NCI-H1930 (cell line): ENCODE measurements around the gene MYO1B.
"Not testable (repeated sequence)": the region's sequence is repeated elsewhere in the genome, so short reads cannot be mapped to it uniquely, and the experiment has no call there.

Experiments
- DNase-seq, 2 experiments: peaks; one replicate each; lab custom pipeline; 2025; lab: John Stamatoyannopoulos, UW

The MYO1B gene

GRCh38 chr2:191405546-191405945 lies 160.3 kb downstream of the MYO1B start:
- DNase-seq, result no peak

- DNase-seq, result no peak
Observed at GRCh38 chr2:191410646-191411436, 165.6 kb downstream of the MYO1B start.

GRCh38 chr2:191411472-191411871 lies 166.3 kb downstream of the MYO1B start:
- no peak for DNase-seq

GRCh38 chr2:191412353-191412752 lies 167.1 kb downstream of the MYO1B start:
- DNase-seq, result no peak

- DNase-seq, result no peak
Observed at GRCh38 chr2:191415101-191415500, 169.9 kb downstream of the MYO1B start.

- no peak for DNase-seq
Observed at GRCh38 chr2:191415858-191416257, 170.7 kb downstream of the MYO1B start.

- DNase-seq, result no peak
Observed at GRCh38 chr2:191417746-191418145, 172.5 kb downstream of the MYO1B start.

GRCh38 chr2:191421950-191422349 lies 176.7 kb downstream of the MYO1B start:
- DNase-seq, result no peak

GRCh38 chr2:191427031-191427430 lies 181.8 kb downstream of the MYO1B start:
- DNase-seq, result no peak

GRCh38 chr2:191428141-191428540 lies 182.9 kb downstream of the MYO1B start:
- DNase-seq, result no peak

- DNase-seq, result no peak
Observed at GRCh38 chr2:191430476-191430875, 185.3 kb downstream of the MYO1B start.

GRCh38 chr2:191432121-191432520 lies 186.9 kb downstream of the MYO1B start:
- no peak for DNase-seq

GRCh38 chr2:191434072-191434471 lies 188.9 kb downstream of the MYO1B start:
- no peak for DNase-seq

GRCh38 chr2:191435141-191435540 lies 189.9 kb downstream of the MYO1B start:
- no peak for DNase-seq

GRCh38 chr2:191436368-191437055 lies 191.3 kb downstream of the MYO1B start:
- DNase-seq, result no peak

- no peak for DNase-seq
Observed at GRCh38 chr2:191439481-191439880, 194.3 kb downstream of the MYO1B start.

GRCh38 chr2:191441496-191442214 lies 196.5 kb downstream of the MYO1B start:
- DNase-seq, result no peak

- no peak for DNase-seq
Observed at GRCh38 chr2:191443446-191443845, 198.2 kb downstream of the MYO1B start.

GRCh38 chr2:191446910-191447309 lies 201.7 kb downstream of the MYO1B start:
- DNase-seq, result no peak

- no peak for DNase-seq
Observed at GRCh38 chr2:191451116-191451515, 205.9 kb downstream of the MYO1B start.

- DNase-seq, result no peak
Observed at GRCh38 chr2:191452065-191452464, 206.9 kb downstream of the MYO1B start.

GRCh38 chr2:191453761-191454160 lies 208.6 kb downstream of the MYO1B start:
- no peak for DNase-seq

GRCh38 chr2:191456506-191456905 lies 211.3 kb downstream of the MYO1B start:
- DNase-seq, result not testable (repeated sequence)
